Skeletal muscle cell (primary cell): ENCODE data around the gene TNKS1BP1.
"Not testable (repeated sequence)": the region's sequence is repeated elsewhere in the genome, so short reads cannot be mapped to it uniquely, and the experiment has no call there.

Experiments
- DNase-seq: peaks from one replicate; pipeline ENCODE4 v3.0.0-alpha.2; 2010; ENCODE audit warnings: low read depth
- H3K4me3 ChIP-seq: 2 replicates; pipeline ENCODE4 v1.5.1; 2011; ENCODE audit warnings: low read depth, mild to moderate bottlenecking, control low read depth, low read length, moderate library complexity

Gene TNKS1BP1

GRCh38 chr11:57300785-57301184, 24.0 kb downstream of the TNKS1BP1 start:
- DNase-seq: no peak
- no peak overlapping the region for H3K4me3 ChIP-seq

- DNase-seq: no peak
Observed at GRCh38 chr11:57299150-57299737, 25.5 kb downstream of the TNKS1BP1 start.

GRCh38 chr11:57297221-57297620, 27.5 kb downstream of the TNKS1BP1 start:
- H3K4me3 ChIP-seq: no peak overlapping the region
- DNase-seq: no peak

More at GRCh38 chr11:57299150-57299737, 25.5 kb downstream of the TNKS1BP1 start:
- H3K4me3 ChIP-seq: no peak overlapping the region

- H3K4me3 ChIP-seq, DNase-seq: not testable (repeated sequence)
Observed at GRCh38 chr11:57296205-57296604, 28.5 kb downstream of the TNKS1BP1 start.

GRCh38 chr11:57294225-57295131, 30.3 kb downstream of the TNKS1BP1 start:
- no peak for DNase-seq
- no peak overlapping the region for H3K4me3 ChIP-seq

- DNase-seq: no peak
Observed at GRCh38 chr11:57290288-57290687, 34.5 kb downstream of the TNKS1BP1 start.

GRCh38 chr11:57288771-57289579, 35.8 kb downstream of the TNKS1BP1 start:
- peak; percentile 91 for DNase-seq
- no peak overlapping the region for H3K4me3 ChIP-seq

More at GRCh38 chr11:57290288-57290687, 34.5 kb downstream of the TNKS1BP1 start:
- H3K4me3 ChIP-seq: no peak overlapping the region

- DNase-seq: no peak
Observed at GRCh38 chr11:57287884-57288283, 36.9 kb downstream of the TNKS1BP1 start.

GRCh38 chr11:57283231-57283990, 41.3 kb downstream of the TNKS1BP1 start:
- DNase-seq: no peak
- no peak overlapping the region for H3K4me3 ChIP-seq

More at GRCh38 chr11:57287884-57288283, 36.9 kb downstream of the TNKS1BP1 start:
- no peak overlapping the region for H3K4me3 ChIP-seq

- H3K4me3 ChIP-seq, DNase-seq: not testable (repeated sequence)
Observed at GRCh38 chr11:57281546-57281945, 43.2 kb downstream of the TNKS1BP1 start.

GRCh38 chr11:57279116-57279515, 45.6 kb downstream of the TNKS1BP1 start:
- DNase-seq: no peak
- H3K4me3 ChIP-seq: no peak overlapping the region

GRCh38 chr11:57278721-57279095, 46.0 kb downstream of the TNKS1BP1 start:
- DNase-seq: no peak

GRCh38 chr11:57277845-57278720, 46.7 kb downstream of the TNKS1BP1 start:
- peak overlapping the region; percentile 13 for H3K4me3 ChIP-seq
- DNase-seq: no peak

More at GRCh38 chr11:57278721-57279095, 46.0 kb downstream of the TNKS1BP1 start:
- H3K4me3 ChIP-seq: no peak overlapping the region

GRCh38 chr11:57276971-57277675, 47.6 kb downstream of the TNKS1BP1 start:
- DNase-seq: no peak
- no peak overlapping the region for H3K4me3 ChIP-seq

GRCh38 chr11:57276169-57276970, 48.4 kb downstream of the TNKS1BP1 start:
- DNase-seq: no peak
- no peak overlapping the region for H3K4me3 ChIP-seq

GRCh38 chr11:57275582-57275981, 49.2 kb downstream of the TNKS1BP1 start:
- no peak for DNase-seq
- H3K4me3 ChIP-seq: no peak overlapping the region
